Ascending aorta (tissue), 2 donors: ENCODE data around the gene ADGRF3. TPM values are rescaled to one million over a fixed set of nuclear protein-coding genes. Genes with fewer than 3 reads are reported as not detected.

Source experiments
- DNase-seq, 2 donors: peaks; one replicate each; pipeline ENCODE4 v3.0.0-alpha.2; 2019; ENCODE audit warnings: low spot score in 2 of 2
- H3K27ac ChIP-seq, 2 donors: fragments of 200-600 bp; sonication (generic); one replicate each; pipeline ENCODE4 v1.5.1; 2016 to 2017; ENCODE audit warnings: mild to moderate bottlenecking in 1 of 2
- H3K27me3 ChIP-seq: fragments of 200-600 bp; sonication (generic); one replicate; pipeline ENCODE4 v1.5.1; 2017
- H3K36me3 ChIP-seq, 2 donors: fragments of 200-600 bp; sonication (generic); one replicate each; pipeline ENCODE4 v1.5.1; 2016
- H3K4me1 ChIP-seq, 2 donors: fragments of 200-600 bp; sonication (generic); one replicate each; pipeline ENCODE4 v1.5.1; 2016 to 2017; ENCODE audit warnings: mild to moderate bottlenecking in 1 of 2
- H3K4me3 ChIP-seq, 2 donors: fragments of 200-600 bp; sonication (generic); one replicate each; pipeline ENCODE4 v1.5.1; 2016 to 2017; ENCODE audit warnings: mild to moderate bottlenecking in 1 of 2
- H3K9me3 ChIP-seq, 2 donors: fragments of 200-600 bp; sonication (generic); one replicate each; pipeline ENCODE4 v1.5.1; 2016
- intact Hi-C: fragments of 100-400 bp; cut with DNase I; formaldehyde crosslinking; loops from one replicate; pipeline ENCODE4 v1.15.1; 2023
- total RNA-seq: library from RNA; depleted of rRNA; stranded (reverse); fragments of >200 nt; gene quantifications from one replicate; pipeline ENCODE4 v1.1.0, GENCODE V29; 2016
- TF ChIP-seq, protein P1 (sequence below), 3 experiments: fragments of 200-600 bp in 2 of 3; fragments of 450-650 bp in 1 of 3; sonication (generic) in 2 of 3; IDR thresholded peaks; one replicate each; pipeline ENCODE4 v1.5.1; 2016 to 2019; ENCODE audit warnings: antibody characterized with exemption in 3 of 3, mild to moderate bottlenecking in 1 of 3, moderate library complexity in 1 of 3

ADGRF3 gene
- total RNA-seq, 1 donor from 2014 or later: not detected

DNA sequence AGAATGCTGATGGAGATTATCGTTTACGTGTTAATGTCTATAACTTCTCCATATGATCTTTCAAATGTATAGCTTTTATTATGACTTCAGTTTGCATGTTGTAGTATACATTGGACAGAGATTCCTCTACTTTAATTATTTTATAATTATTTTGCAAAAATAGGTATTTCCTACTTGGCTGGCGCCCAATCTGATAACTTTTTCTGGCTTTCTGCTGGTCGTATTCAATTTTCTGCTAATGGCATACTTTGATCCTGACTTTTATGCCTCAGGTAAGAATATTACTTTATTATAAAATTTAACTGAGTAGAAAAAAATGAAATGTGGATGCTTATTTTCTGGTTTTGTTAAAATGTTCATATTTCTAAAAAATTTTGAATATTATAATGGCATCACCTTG lies 18.1 kb upstream of the ADGRF3 start:
- no peak for DNase-seq
- Histone ChIP-seq H3K36me3 (peaks cover 3 to 12% of the 10 kb centered on the region in 2 donors), H3K9me3 (no peaks in the 10 kb centered on the region), H3K27me3 (no peaks in the 10 kb centered on the region), H3K27ac (no peak overlapping the region), H3K4me3 (no peak overlapping the region), H3K4me1 (no peaks in the 10 kb centered on the region)
- TF ChIP-seq, protein P1, sequence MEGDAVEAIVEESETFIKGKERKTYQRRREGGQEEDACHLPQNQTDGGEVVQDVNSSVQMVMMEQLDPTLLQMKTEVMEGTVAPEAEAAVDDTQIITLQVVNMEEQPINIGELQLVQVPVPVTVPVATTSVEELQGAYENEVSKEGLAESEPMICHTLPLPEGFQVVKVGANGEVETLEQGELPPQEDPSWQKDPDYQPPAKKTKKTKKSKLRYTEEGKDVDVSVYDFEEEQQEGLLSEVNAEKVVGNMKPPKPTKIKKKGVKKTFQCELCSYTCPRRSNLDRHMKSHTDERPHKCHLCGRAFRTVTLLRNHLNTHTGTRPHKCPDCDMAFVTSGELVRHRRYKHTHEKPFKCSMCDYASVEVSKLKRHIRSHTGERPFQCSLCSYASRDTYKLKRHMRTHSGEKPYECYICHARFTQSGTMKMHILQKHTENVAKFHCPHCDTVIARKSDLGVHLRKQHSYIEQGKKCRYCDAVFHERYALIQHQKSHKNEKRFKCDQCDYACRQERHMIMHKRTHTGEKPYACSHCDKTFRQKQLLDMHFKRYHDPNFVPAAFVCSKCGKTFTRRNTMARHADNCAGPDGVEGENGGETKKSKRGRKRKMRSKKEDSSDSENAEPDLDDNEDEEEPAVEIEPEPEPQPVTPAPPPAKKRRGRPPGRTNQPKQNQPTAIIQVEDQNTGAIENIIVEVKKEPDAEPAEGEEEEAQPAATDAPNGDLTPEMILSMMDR (IDR thresholded peaks at IDR 0.05): no peak
- intact Hi-C loops: no loop called here

DNA sequence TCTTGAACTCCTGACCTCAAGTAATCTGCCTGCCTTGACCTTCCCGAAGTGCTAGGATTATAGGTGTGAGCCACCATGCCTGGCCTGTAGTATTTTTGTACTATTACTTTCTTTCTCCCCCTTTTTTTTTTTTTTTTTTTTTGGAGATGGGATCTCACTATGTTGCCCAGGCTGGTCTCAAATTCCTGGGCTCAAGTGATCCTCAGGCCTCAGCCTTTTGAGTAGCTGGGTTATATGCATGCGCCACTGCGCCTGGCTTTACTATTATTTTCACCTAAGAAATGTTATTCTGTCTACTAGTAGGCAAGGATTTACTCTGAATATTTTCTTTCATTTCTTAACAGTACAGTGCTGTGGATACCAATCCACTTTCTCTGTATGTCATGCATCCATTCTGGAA lies 17.4 kb upstream of the ADGRF3 start:
- TF ChIP-seq, protein P1 (IDR thresholded peaks at IDR 0.05): no peak
- no peaks in the 10 kb centered on the region for H3K27me3 ChIP-seq

DNA sequence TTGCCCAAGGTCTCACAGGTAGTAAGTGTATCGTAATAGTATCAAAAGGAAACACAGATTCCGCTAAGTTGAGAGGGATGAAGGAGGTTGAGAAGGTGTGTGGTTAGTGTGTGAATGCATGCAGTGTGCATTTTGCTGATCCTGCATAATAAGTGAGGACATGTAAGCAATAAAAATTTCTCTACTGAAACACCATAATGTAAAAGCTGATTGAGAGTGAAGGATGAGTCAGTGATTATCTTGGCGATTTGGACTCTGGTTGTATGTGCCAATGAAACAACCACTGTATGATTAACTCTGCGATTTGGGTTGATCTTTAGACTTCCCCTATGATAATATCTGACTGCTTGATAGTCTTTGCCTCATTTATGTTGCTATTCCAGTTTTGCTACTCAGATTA lies 16.7 kb upstream of the ADGRF3 start:
- DNase-seq: no peak
- TF ChIP-seq, protein P1 (IDR thresholded peaks at IDR 0.05): no peak
- H3K4me1 ChIP-seq: no peaks in the 10 kb centered on the region
- no peaks in the 10 kb centered on the region for H3K9me3 ChIP-seq
- H3K36me3 ChIP-seq: peaks cover 0 to 9% of the 10 kb centered on the region in 2 donors
- H3K27ac ChIP-seq: no peak overlapping the region
- H3K4me3 ChIP-seq: no peak overlapping the region
- intact Hi-C loops: no loop called here
- no peaks in the 10 kb centered on the region for H3K27me3 ChIP-seq

More for the DNA sequence above, 17.4 kb upstream of the ADGRF3 start:
- Histone ChIP-seq H3K27ac (no peak overlapping the region), H3K9me3 (no peaks in the 10 kb centered on the region), H3K4me1 (no peaks in the 10 kb centered on the region), H3K4me3 (no peak overlapping the region), H3K36me3 (peaks cover 0 to 10% of the 10 kb centered on the region in 2 donors)
- intact Hi-C loops: no loop called here
- no peak for DNase-seq

DNA sequence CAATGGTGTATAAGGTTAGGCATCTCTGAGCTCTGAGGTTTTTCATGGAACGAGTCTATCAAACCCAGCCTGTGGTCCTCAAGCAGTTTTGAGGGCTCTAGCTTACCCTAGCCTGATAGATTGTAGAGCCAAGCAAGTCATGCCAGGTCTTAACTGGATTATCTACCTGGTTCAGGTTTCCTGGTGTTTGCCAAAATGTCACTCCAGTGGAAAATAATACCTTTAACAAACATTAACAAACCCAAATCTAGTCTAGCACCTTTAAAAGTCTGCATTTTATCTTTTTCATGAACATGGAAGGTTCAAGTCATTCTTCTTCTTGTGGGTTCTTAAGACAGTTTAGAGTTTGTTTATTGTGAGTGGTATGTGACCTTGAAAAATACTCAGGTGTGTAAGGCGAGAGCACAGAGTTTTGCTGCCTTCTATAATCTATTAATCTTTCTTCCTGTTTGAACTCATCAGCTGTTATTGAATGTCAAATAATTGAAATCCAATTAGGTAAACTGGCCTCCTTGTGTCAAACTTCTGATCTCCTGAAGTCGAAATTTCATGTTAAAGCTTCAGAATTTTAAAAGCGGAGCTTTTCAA lies 13.4 kb upstream of the ADGRF3 start:
- TF ChIP-seq, protein P1 (IDR thresholded peaks at IDR 0.05): no peak
- DNase-seq: no peak
- H3K4me1 ChIP-seq: no peaks in the 10 kb centered on the region
- no peaks in the 10 kb centered on the region for H3K36me3 ChIP-seq
- no peak overlapping the region for H3K4me3 ChIP-seq
- H3K27me3 ChIP-seq: no peaks in the 10 kb centered on the region
- no peak overlapping the region for H3K27ac ChIP-seq
- intact Hi-C loops: no loop called here
- H3K9me3 ChIP-seq: no peaks in the 10 kb centered on the region

DNA sequence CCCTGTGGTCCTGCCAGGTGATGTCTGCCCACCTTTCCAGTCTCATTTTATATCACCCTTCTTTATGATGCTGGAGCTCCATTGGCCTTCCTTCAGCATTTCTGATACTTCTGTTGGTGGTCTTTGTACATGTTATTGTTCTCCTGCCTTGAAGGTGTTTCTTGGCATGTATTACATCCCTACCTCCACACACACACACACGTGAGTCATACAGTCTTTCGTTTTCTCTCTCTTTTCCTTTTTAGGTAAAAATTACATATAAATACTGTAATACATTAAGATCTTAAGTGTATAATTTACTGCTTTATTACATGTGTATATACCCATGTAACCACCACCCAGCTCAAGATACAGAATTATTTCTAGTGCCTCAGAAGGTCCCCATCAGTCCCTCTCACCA lies 10.2 kb upstream of the ADGRF3 start:
- intact Hi-C loops: no loop called here
- no peak overlapping the region for H3K4me3 ChIP-seq
- H3K36me3 ChIP-seq: no peaks in the 10 kb centered on the region
- TF ChIP-seq, protein P1 (IDR thresholded peaks at IDR 0.05): no peak
- no peaks in the 10 kb centered on the region for H3K4me1 ChIP-seq
- no peak for DNase-seq
- H3K27ac ChIP-seq: no peak overlapping the region
- H3K9me3 ChIP-seq: no peaks in the 10 kb centered on the region
- H3K27me3 ChIP-seq: no peaks in the 10 kb centered on the region

DNA sequence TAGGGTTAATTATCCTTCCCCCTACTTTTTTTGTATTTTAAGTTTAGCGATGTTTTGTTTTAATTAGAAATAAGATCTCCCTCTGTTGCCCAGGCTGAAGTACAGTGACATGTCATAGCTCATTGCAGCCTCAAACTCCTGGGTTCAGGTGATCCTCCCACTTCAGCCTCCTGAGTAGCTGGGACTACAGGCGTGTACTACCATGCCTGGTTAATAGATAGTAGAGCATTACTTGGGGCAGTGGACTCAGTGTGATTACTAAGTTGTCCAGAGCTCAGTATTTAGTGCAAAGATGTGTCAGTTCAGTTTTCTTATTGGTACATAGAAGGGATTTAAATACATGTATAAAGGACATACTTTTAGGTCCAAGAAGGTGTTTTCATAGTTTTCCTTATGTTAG lies 9.5 kb upstream of the ADGRF3 start:
- intact Hi-C loops: no loop called here

More for the DNA sequence above, 9.5 kb upstream of the ADGRF3 start:
- no peak for DNase-seq
- no peaks in the 10 kb centered on the region for H3K27me3 ChIP-seq
- H3K4me1 ChIP-seq: no peaks in the 10 kb centered on the region
- no peaks in the 10 kb centered on the region for H3K36me3 ChIP-seq
- no peak overlapping the region for H3K27ac ChIP-seq
- TF ChIP-seq, protein P1 (IDR thresholded peaks at IDR 0.05): no peak
- no peaks in the 10 kb centered on the region for H3K9me3 ChIP-seq
- H3K4me3 ChIP-seq: no peak overlapping the region
